Measurements from ENCODE around the gene ATR.

GRCh38 chr3:142468456-142468855 is 110.1 kb downstream of the ATR start:
- TF ChIP-seq CTCF (conservative IDR thresholded peaks at IDR 0.05; ENCODE audit: low read length) (no peak), EZH2phosphoT487 (IDR thresholded peaks at IDR 0.05; ENCODE audit: borderline replicate concordance) (no peak)
